Measurements from ENCODE around the gene ATP6V0B.
A peak's percentile ranks its signal among the peaks of the same experiment; 100 is the strongest.

The ATP6V0B gene

GRCh38 chr1:43947061-43947873 lies 27.5 kb upstream of the ATP6V0B start:
- H3K27me3 ChIP-seq (ENCODE audit: low read depth, low read length) = no peaks in the 10 kb centered on the region
- H3K27ac ChIP-seq (ENCODE audit: low read length) = peak overlapping the region; percentile 87
- no peaks in the 10 kb centered on the region for H3K9me3 ChIP-seq (ENCODE audit: control insufficient read depth in 1 of 2, low read length in 2 of 2)
- H3K4me3 ChIP-seq (ENCODE audit: low read depth in 1 of 2, low read length in 2 of 2) = peak overlapping the region; percentile 79 to 90
- H3K4me1 ChIP-seq (ENCODE audit: control insufficient read depth in 1 of 2, insufficient read depth in 2 of 2, low read length in 2 of 2) = peaks cover 13 to 29% of the 10 kb centered on the region in 2 donors
- peaks cover 7 to 12% of the 10 kb centered on the region in 2 donors for H3K36me3 ChIP-seq (ENCODE audit: control insufficient read depth in 1 of 2, insufficient read depth in 2 of 2, low read length in 2 of 2)

GRCh38 chr1:43947874-43948437 lies 26.8 kb upstream of the ATP6V0B start:
- no peaks in the 10 kb centered on the region for H3K27me3 ChIP-seq (ENCODE audit: low read depth, low read length)
- H3K27ac ChIP-seq (ENCODE audit: low read length) = no peak overlapping the region
- peaks cover 7 to 9% of the 10 kb centered on the region in 2 donors for H3K36me3 ChIP-seq (ENCODE audit: control insufficient read depth in 1 of 2, insufficient read depth in 2 of 2, low read length in 2 of 2)
- H3K4me1 ChIP-seq (ENCODE audit: control insufficient read depth in 1 of 2, insufficient read depth in 2 of 2, low read length in 2 of 2) = peaks cover 13 to 29% of the 10 kb centered on the region in 2 donors
- peak overlapping the region; percentile 79 to 90 for H3K4me3 ChIP-seq (ENCODE audit: low read depth in 1 of 2, low read length in 2 of 2)
- H3K9me3 ChIP-seq (ENCODE audit: control insufficient read depth in 1 of 2, low read length in 2 of 2) = no peaks in the 10 kb centered on the region

DNA sequence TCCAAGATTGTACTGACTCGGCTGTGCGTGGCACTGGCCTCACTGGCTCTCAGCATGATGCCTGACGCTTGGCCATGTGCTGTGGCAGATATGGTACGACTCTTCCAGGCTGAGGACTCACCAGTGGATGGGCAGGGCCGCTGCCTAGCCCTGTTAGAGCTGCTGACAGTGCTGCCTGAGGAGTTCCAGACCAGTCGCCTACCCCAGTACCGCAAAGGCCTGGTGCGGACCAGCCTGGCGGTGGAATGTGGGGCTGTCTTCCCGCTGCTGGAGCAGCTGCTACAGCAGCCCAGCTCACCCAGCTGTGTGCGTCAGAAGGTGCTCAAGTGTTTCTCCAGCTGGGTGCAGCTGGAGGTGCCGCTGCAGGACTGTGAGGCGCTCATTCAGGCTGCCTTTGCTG lies 25.1 kb upstream of the ATP6V0B start:
- H3K9me3 ChIP-seq (ENCODE audit: control insufficient read depth in 1 of 2, low read length in 2 of 2) = no peaks in the 10 kb centered on the region
- H3K4me3 ChIP-seq (ENCODE audit: low read depth in 1 of 2, low read length in 2 of 2) = no peak overlapping the region
- H3K36me3 ChIP-seq (ENCODE audit: control insufficient read depth in 1 of 2, insufficient read depth in 2 of 2, low read length in 2 of 2) = peaks cover 7 to 9% of the 10 kb centered on the region in 2 donors
- no peak overlapping the region for H3K27ac ChIP-seq (ENCODE audit: low read length)
- peaks cover 13 to 29% of the 10 kb centered on the region in 2 donors for H3K4me1 ChIP-seq (ENCODE audit: control insufficient read depth in 1 of 2, insufficient read depth in 2 of 2, low read length in 2 of 2)
- no peaks in the 10 kb centered on the region for H3K27me3 ChIP-seq (ENCODE audit: low read depth, low read length)

GRCh38 chr1:43951021-43951985 lies 23.5 kb upstream of the ATP6V0B start:
- Histone ChIP-seq H3K4me1 (ENCODE audit: control insufficient read depth in 1 of 2, insufficient read depth in 2 of 2, low read length in 2 of 2) (peaks cover 10 to 21% of the 10 kb centered on the region in 2 donors), H3K9me3 (ENCODE audit: control insufficient read depth in 1 of 2, low read length in 2 of 2) (no peaks in the 10 kb centered on the region), H3K27me3 (ENCODE audit: low read depth, low read length) (no peaks in the 10 kb centered on the region), H3K27ac (ENCODE audit: low read length) (no peak overlapping the region), H3K36me3 (ENCODE audit: control insufficient read depth in 1 of 2, insufficient read depth in 2 of 2, low read length in 2 of 2) (peaks cover 11 to 13% of the 10 kb centered on the region in 2 donors), H3K4me3 (ENCODE audit: low read depth in 1 of 2, low read length in 2 of 2) (no peak overlapping the region)

DNA sequence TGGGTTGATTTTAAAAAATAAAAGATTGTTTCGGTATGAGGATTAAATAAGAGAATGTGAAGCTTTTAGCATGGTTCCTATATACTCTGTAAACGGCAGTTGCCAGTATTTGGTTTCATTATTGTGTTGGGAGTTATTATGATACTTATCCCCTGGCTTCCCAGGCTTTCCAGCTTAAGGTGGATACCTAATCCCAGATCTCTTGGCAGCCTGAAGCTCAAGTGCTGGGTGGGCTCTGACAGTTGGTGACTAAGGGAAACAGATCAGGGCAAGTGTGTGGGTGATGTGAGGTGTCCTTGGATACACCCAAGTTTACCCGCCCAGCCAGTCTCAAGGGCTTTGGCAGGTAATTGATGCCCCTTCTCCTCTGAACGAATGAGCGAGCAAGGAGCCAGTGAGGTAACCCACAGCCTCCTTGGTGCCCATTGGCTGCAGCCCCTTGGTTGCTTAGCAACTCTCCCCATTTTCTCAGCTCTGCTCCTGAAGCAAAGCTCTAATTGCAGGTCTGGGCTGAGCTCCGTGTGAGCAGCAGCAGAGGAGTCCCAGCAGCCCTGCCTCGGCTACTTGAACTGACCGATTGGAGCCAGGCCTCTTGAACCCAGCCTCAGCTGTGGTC lies 21.9 kb upstream of the ATP6V0B start:
- peaks cover 6 to 14% of the 10 kb centered on the region in 2 donors for H3K4me1 ChIP-seq (ENCODE audit: control insufficient read depth in 1 of 2, insufficient read depth in 2 of 2, low read length in 2 of 2)
- no peaks in the 10 kb centered on the region for H3K9me3 ChIP-seq (ENCODE audit: control insufficient read depth in 1 of 2, low read length in 2 of 2)
- no peaks in the 10 kb centered on the region for H3K27me3 ChIP-seq (ENCODE audit: low read depth, low read length)
- H3K27ac ChIP-seq (ENCODE audit: low read length) = no peak overlapping the region
- no peak overlapping the region for H3K4me3 ChIP-seq (ENCODE audit: low read depth in 1 of 2, low read length in 2 of 2)
- peaks cover 25 to 26% of the 10 kb centered on the region in 2 donors for H3K36me3 ChIP-seq (ENCODE audit: control insufficient read depth in 1 of 2, insufficient read depth in 2 of 2, low read length in 2 of 2)

DNA sequence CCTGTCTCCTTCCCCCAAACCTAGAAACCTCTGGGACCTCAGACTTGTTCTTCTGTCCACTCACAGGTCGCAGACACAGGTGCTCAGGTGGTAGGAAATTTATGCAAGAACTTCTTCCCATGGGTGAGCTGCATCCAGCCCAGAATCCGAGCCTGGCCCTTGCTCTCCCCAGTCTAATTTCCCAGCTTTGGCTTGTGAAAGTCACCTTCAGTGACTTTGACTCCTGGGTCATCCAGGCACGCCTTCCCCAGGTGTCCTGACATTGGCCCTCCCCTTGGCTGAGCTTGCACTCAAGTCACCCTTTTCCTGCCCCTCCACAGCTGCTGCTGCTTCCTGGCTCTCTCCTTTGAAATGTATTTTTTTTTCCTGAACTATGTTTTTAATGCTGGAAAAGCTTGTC lies 21.4 kb upstream of the ATP6V0B start:
- no peaks in the 10 kb centered on the region for H3K9me3 ChIP-seq (ENCODE audit: control insufficient read depth in 1 of 2, low read length in 2 of 2)
- no peak overlapping the region for H3K4me3 ChIP-seq (ENCODE audit: low read depth in 1 of 2, low read length in 2 of 2)
- H3K27ac ChIP-seq (ENCODE audit: low read length) = no peak overlapping the region
- H3K27me3 ChIP-seq (ENCODE audit: low read depth, low read length) = no peaks in the 10 kb centered on the region
- peaks cover 30 to 32% of the 10 kb centered on the region in 2 donors for H3K36me3 ChIP-seq (ENCODE audit: control insufficient read depth in 1 of 2, insufficient read depth in 2 of 2, low read length in 2 of 2)
- H3K4me1 ChIP-seq (ENCODE audit: control insufficient read depth in 1 of 2, insufficient read depth in 2 of 2, low read length in 2 of 2) = peaks cover under 1 to 9% of the 10 kb centered on the region in 2 donors

- Histone ChIP-seq H3K4me3 (ENCODE audit: low read depth in 1 of 2, low read length in 2 of 2) (no peak overlapping the region), H3K36me3 (ENCODE audit: control insufficient read depth in 1 of 2, insufficient read depth in 2 of 2, low read length in 2 of 2) (peaks cover 37% of the 10 kb centered on the region in 2 donors), H3K27ac (ENCODE audit: low read length) (no peak overlapping the region), H3K4me1 (ENCODE audit: control insufficient read depth in 1 of 2, insufficient read depth in 2 of 2, low read length in 2 of 2) (peaks cover 0 to 2% of the 10 kb centered on the region in 2 donors), H3K27me3 (ENCODE audit: low read depth, low read length) (no peaks in the 10 kb centered on the region), H3K9me3 (ENCODE audit: control insufficient read depth in 1 of 2, low read length in 2 of 2) (no peaks in the 10 kb centered on the region)
These were observed 20.7 kb upstream of the ATP6V0B start for GRCh38 chr1:43954036-43954435.

DNA sequence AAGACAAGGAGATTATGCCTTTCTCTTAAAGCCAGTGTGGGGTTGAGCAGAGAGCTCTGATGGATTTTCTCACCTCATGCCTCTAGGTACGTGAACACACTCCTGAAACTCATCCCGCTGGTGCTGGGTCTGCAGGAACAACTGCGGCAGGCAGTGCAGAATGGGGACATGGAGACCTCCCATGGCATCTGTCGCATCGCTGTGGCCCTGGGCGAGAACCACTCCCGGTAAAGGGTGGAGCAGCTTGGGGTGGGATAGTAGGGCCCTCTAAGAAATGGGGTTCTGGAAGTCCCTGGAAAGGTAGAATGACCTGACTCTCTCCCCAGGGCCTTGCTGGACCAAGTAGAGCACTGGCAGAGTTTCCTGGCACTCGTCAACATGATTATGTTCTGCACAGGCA lies 18.5 kb upstream of the ATP6V0B start:
- H3K4me3 ChIP-seq (ENCODE audit: low read depth in 1 of 2, low read length in 2 of 2) = no peak overlapping the region
- no peaks in the 10 kb centered on the region for H3K4me1 ChIP-seq (ENCODE audit: control insufficient read depth in 1 of 2, insufficient read depth in 2 of 2, low read length in 2 of 2)
- H3K27ac ChIP-seq (ENCODE audit: low read length) = no peak overlapping the region
- H3K9me3 ChIP-seq (ENCODE audit: control insufficient read depth in 1 of 2, low read length in 2 of 2) = no peaks in the 10 kb centered on the region
- peaks cover 43 to 52% of the 10 kb centered on the region in 2 donors for H3K36me3 ChIP-seq (ENCODE audit: control insufficient read depth in 1 of 2, insufficient read depth in 2 of 2, low read length in 2 of 2)
- no peaks in the 10 kb centered on the region for H3K27me3 ChIP-seq (ENCODE audit: low read depth, low read length)

DNA sequence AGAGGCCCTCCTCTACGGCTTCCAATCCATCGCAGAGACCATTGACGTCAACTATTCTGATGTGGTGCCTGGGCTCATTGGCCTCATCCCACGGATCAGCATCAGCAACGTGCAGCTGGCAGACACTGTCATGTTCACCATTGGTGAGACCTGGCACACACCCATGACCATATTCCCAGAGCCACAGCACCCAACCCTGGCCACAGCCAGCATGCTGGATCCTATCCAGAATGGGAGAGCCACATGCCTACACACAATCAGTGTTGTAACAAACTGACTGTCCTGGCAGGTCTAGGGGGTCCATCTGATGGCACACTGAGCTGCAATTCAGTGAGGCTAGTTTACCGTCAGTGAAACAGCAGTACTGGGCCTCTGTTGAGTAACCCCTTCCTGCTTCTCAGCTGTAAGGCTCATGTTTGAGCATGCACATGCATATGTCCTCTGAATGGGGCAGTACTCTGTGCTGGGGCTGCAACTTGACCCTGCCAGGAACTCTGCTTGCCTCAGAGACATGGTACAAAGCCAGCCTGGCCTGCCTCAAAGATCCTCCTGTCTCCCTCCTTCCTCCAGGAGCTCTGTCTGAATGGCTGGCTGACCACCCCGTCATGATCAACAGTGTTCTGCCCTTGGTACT lies 17.2 kb upstream of the ATP6V0B start:
- Histone ChIP-seq H3K4me1 (ENCODE audit: control insufficient read depth in 1 of 2, insufficient read depth in 2 of 2, low read length in 2 of 2) (no peaks in the 10 kb centered on the region), H3K9me3 (ENCODE audit: control insufficient read depth in 1 of 2, low read length in 2 of 2) (no peaks in the 10 kb centered on the region), H3K27ac (ENCODE audit: low read length) (no peak overlapping the region), H3K4me3 (ENCODE audit: low read depth in 1 of 2, low read length in 2 of 2) (no peak overlapping the region), H3K27me3 (ENCODE audit: low read depth, low read length) (no peaks in the 10 kb centered on the region), H3K36me3 (ENCODE audit: control insufficient read depth in 1 of 2, insufficient read depth in 2 of 2, low read length in 2 of 2) (peaks cover 54 to 65% of the 10 kb centered on the region in 2 donors)

- Histone ChIP-seq H3K9me3 (ENCODE audit: control insufficient read depth in 1 of 2, low read length in 2 of 2) (no peaks in the 10 kb centered on the region), H3K27ac (ENCODE audit: low read length) (no peak overlapping the region), H3K27me3 (ENCODE audit: low read depth, low read length) (no peaks in the 10 kb centered on the region), H3K36me3 (ENCODE audit: control insufficient read depth in 1 of 2, insufficient read depth in 2 of 2, low read length in 2 of 2) (peaks cover 59 to 74% of the 10 kb centered on the region in 2 donors), H3K4me1 (ENCODE audit: control insufficient read depth in 1 of 2, insufficient read depth in 2 of 2, low read length in 2 of 2) (no peaks in the 10 kb centered on the region), H3K4me3 (ENCODE audit: low read depth in 1 of 2, low read length in 2 of 2) (no peak overlapping the region)
These were observed 16.2 kb upstream of the ATP6V0B start for GRCh38 chr1:43958351-43959255.

Measured in muscle layer of duodenum (tissue), 2 donors.